GM19099 (cell line): ENCODE data around the gene SMAD7.

Experiments used
- POLR2A ChIP-seq: IDR thresholded peaks from 3 replicates; pipeline ENCODE4 v1.6.1; 2011; ENCODE audit warnings: low read depth; ENCODE audit not compliant: insufficient read length; ENCODE audit errors: extremely low read depth

The SMAD7 gene

GRCh38 chr18:48923746-48924629 lies 26.8 kb downstream of the SMAD7 start:
- no peak for TF ChIP-seq POLR2A

GRCh38 chr18:48922801-48923730 lies 27.7 kb downstream of the SMAD7 start:
- no peak for TF ChIP-seq POLR2A

- TF ChIP-seq POLR2A = no peak
Observed at GRCh38 chr18:48922226-48922800, 28.5 kb downstream of the SMAD7 start.

- TF ChIP-seq POLR2A = no peak
Observed at GRCh38 chr18:48921305-48922225, 29.2 kb downstream of the SMAD7 start.

- no peak for TF ChIP-seq POLR2A
Observed at GRCh38 chr18:48920408-48921038, 30.2 kb downstream of the SMAD7 start.

- TF ChIP-seq POLR2A = no peak
Observed at GRCh38 chr18:48919547-48919946, 31.2 kb downstream of the SMAD7 start.

- no peak for TF ChIP-seq POLR2A
Observed at GRCh38 chr18:48918660-48919456, 31.9 kb downstream of the SMAD7 start.

- TF ChIP-seq POLR2A = no peak
Observed at GRCh38 chr18:48917579-48918517, 32.9 kb downstream of the SMAD7 start.

GRCh38 chr18:48915626-48916425 lies 34.9 kb downstream of the SMAD7 start:
- no peak for TF ChIP-seq POLR2A

- TF ChIP-seq POLR2A = no peak
Observed at GRCh38 chr18:48914581-48915251, 36.0 kb downstream of the SMAD7 start.

- no peak for TF ChIP-seq POLR2A
Observed at GRCh38 chr18:48913775-48914174, 37.0 kb downstream of the SMAD7 start.
